ENCODE measurements around the gene WWC1.

The WWC1 gene

GRCh38 chr5:168449166-168449565, 157.7 kb downstream of the WWC1 start:
- no peak for TF ChIP-seq CTCF (IDR thresholded peaks at IDR 0.05)

GRCh38 chr5:168451565-168451964, 160.1 kb downstream of the WWC1 start:
- TF ChIP-seq CTCF (IDR thresholded peaks at IDR 0.05), result no peak

- no peak for TF ChIP-seq CTCF (IDR thresholded peaks at IDR 0.05)
Observed at GRCh38 chr5:168455201-168455600, 163.8 kb downstream of the WWC1 start.

- TF ChIP-seq CTCF (IDR thresholded peaks at IDR 0.05), result no peak
Observed at GRCh38 chr5:168457542-168457941, 166.1 kb downstream of the WWC1 start.

GRCh38 chr5:168460606-168461005, 169.2 kb downstream of the WWC1 start:
- no peak for TF ChIP-seq CTCF (IDR thresholded peaks at IDR 0.05)

GRCh38 chr5:168463081-168463480, 171.6 kb downstream of the WWC1 start:
- TF ChIP-seq CTCF (IDR thresholded peaks at IDR 0.05), result no peak

GRCh38 chr5:168464214-168464613, 172.8 kb downstream of the WWC1 start:
- TF ChIP-seq CTCF (IDR thresholded peaks at IDR 0.05), result no peak

- TF ChIP-seq CTCF (IDR thresholded peaks at IDR 0.05), result no peak
Observed at GRCh38 chr5:168464641-168465040, 173.2 kb downstream of the WWC1 start.

Data from LNCAP (cell line).